Rectal smooth muscle tissue (tissue), 1 donor: Measurements from ENCODE around the gene SPACA5.
"Not testable (repeated sequence)": the region's sequence is repeated elsewhere in the genome, so short reads cannot be mapped to it uniquely, and the experiment has no call there.

Source experiments
- H3K27ac ChIP-seq: one replicate; pipeline ENCODE4 v1.7.0; 2013; ENCODE audit warnings: low read depth, low read length, inconsistent platforms
- H3K27me3 ChIP-seq: one replicate; pipeline ENCODE4 v1.7.0; 2013; ENCODE audit warnings: low read length; ENCODE audit not compliant: control insufficient read depth, insufficient read depth
- H3K36me3 ChIP-seq: one replicate; pipeline ENCODE4 v1.7.0; 2013; ENCODE audit warnings: low read length; ENCODE audit not compliant: control insufficient read depth, insufficient read depth
- H3K4me1 ChIP-seq: one replicate; pipeline ENCODE4 v1.7.0; 2013; ENCODE audit warnings: low read length; ENCODE audit not compliant: control insufficient read depth, insufficient read depth
- H3K4me3 ChIP-seq: one replicate; pipeline ENCODE4 v1.7.0; 2013; ENCODE audit warnings: low read length
- H3K9ac ChIP-seq: one replicate; pipeline ENCODE4 v1.7.0; 2013; ENCODE audit warnings: low read length

Gene SPACA5

GRCh38 chrX:48027545-48027944 lies 20.8 kb downstream of the SPACA5 start:
- H3K9ac ChIP-seq, H3K4me1 ChIP-seq, H3K4me3 ChIP-seq, H3K36me3 ChIP-seq, H3K27ac ChIP-seq, H3K27me3 ChIP-seq: not testable (repeated sequence)

DNA sequence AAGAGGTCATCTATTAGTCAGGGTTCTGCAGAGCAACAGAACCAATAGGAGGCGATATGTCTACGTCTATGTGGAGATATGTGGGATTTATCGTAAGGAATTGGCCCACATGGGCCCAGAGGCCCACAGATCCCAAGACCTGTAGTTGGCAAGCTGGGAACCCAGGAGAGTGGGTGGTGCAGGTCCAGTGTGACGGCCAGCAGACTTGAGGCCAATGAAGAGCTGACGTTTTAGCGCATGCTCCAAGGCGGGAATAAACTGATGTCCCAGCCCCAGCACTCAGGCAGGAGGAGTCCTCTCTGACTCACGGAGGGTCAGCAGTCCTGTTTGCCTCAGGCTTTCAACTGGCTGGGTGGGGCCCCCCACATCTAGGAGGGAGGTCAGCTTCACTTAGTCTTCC lies 21.3 kb downstream of the SPACA5 start:
- Histone ChIP-seq H3K4me3 (no peak overlapping the region), H3K4me1 (peaks cover 2% of the 10 kb centered on the region), H3K9ac (no peak overlapping the region), H3K27ac (no peak overlapping the region), H3K36me3 (no peaks in the 10 kb centered on the region), H3K27me3 (no peaks in the 10 kb centered on the region)

DNA sequence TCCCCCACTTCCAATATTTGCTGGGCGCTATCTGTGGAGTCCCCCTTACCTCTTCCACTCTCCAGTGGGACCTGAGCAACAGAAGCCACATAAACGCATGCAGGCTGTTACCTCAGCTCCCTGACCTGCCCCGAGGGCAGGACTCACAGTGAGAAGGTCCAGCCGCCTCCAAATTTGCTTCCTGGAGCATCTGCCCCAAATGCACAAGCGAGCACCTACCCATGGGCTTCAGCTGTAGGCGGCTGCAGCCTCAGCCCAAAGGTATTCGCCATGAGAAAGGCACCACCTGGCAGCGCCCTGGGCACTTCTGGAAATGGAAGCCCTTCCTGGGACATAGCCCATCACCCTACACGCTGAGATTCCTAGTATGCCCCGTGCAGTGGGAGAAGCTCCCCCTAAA lies 23.4 kb downstream of the SPACA5 start:
- peaks cover 2% of the 10 kb centered on the region for H3K4me1 ChIP-seq
- H3K36me3 ChIP-seq: no peaks in the 10 kb centered on the region
- no peaks in the 10 kb centered on the region for H3K27me3 ChIP-seq
- H3K4me3 ChIP-seq: no peak overlapping the region
- H3K27ac ChIP-seq: no peak overlapping the region
- H3K9ac ChIP-seq: no peak overlapping the region

DNA sequence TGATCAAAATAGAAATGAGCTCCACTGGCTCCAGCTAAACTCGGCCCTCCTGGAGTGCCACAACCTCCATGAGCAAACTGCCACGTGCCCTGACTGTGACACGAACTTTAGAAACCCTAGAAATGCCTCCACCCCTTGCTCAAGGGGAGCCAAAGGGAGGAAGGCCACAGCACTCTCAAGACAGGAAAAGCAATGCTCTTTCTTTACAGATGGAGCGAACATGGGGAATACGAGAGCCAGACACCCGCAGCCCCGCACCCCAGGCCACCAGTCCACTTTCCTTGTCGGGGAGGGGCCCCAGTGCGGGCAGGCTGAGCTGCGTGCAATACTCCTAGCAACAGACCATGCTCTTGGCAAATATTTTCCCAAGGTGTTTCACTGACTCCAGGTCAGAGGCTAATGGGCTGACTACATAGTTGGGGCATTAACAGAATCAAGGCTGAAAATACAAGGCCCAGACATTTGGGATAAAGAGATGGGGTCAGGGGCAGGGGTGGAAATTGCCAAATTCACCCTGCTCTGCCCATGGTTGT lies 23.9 kb downstream of the SPACA5 start:
- H3K36me3 ChIP-seq, H3K27ac ChIP-seq, H3K4me1 ChIP-seq, H3K4me3 ChIP-seq, H3K9ac ChIP-seq, H3K27me3 ChIP-seq: not testable (repeated sequence)

- Histone ChIP-seq H3K36me3 (no peaks in the 10 kb centered on the region), H3K27me3 (no peaks in the 10 kb centered on the region), H3K9ac (no peak overlapping the region), H3K27ac (no peak overlapping the region), H3K4me3 (no peak overlapping the region), H3K4me1 (no peaks in the 10 kb centered on the region)
These were observed 29.1 kb downstream of the SPACA5 start for GRCh38 chrX:48035891-48036290.

DNA sequence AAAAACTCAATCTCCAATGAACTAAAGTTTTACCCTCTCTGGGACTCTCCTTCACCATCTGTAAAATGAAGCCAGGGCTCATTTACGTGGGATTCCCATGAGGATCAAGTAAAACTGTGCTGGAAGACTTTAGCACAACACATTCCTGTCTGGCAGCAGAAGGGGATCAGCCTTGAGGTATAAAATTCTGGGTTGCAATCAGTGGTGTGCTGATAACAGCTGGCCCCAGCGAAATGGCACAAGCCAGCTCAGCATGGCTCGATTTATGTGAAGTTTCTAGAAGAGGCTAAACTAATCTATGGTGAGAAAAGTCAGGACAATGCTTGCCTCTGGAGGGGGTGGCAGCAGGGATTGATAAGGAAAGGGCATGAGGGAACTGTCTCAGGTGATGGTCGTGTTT lies 36.3 kb downstream of the SPACA5 start:
- Histone ChIP-seq H3K4me1 (no peaks in the 10 kb centered on the region), H3K27me3 (no peaks in the 10 kb centered on the region), H3K9ac (no peak overlapping the region), H3K27ac (no peak overlapping the region), H3K4me3 (no peak overlapping the region), H3K36me3 (no peaks in the 10 kb centered on the region)

DNA sequence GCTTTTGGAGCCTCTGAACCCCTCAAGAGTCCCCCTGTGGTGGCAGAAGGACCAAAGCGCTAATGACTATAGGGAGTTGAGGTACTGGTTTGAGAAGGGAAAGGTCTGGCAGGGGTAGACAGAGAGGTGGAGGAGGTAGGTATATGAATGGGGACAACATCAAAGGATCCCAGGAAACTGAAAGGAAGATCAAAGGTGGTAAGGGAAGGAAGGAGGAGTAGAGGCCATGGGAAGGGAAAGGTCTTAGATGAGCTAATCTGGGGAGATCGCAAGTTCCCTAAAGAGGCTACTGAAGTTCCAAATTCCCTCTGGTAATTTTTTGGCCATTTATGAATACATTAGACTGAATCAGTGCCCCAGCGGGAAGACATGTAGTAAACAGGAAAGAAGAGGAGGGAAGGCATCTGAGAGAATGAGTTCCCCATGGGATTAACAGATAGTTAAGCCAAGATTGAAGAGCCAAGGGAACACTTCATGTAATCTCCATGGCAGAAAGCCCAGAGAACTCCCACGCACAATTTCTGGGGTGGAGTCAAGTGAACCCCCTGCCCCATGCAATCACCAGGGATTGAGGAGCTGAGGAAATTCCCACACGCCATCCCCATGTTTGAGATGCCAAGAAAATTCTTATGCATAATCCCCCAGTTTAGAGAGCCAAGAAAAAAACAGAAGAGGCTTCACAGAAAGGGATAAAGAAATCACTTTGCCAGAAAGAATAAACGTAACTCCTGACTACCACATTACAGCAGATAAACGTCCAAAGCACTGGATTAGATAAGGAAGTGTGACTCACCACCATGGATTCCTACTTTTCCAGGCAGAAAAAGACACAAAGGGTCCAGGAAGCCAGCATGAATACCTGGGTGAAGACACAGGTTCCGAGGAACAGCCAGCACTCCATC lies 38.9 kb downstream of the SPACA5 start:
- Histone ChIP-seq H3K9ac (no peak overlapping the region), H3K27ac (no peak overlapping the region), H3K4me3 (no peak overlapping the region), H3K27me3 (no peaks in the 10 kb centered on the region), H3K4me1 (no peaks in the 10 kb centered on the region), H3K36me3 (no peaks in the 10 kb centered on the region)

DNA sequence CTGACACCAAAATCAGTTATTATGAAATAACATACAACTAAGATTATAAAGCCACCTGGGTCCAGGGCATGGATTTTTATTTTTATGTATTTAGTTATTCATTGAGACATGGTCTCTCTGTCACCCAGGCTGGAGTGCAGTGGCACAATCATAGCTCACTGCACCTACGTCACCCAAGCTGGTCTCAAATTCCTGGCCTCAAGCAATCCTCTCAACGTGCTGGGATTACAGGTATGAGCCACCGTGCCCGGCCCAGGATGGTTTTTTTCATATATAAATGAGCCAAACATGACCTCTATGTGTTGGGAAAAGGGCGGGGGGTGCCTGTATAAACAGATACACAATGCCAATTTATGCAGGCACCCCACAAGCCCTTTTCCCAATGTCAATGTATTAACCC lies 40.1 kb downstream of the SPACA5 start:
- Histone ChIP-seq H3K4me1 (no peaks in the 10 kb centered on the region), H3K36me3 (no peaks in the 10 kb centered on the region), H3K27ac (no peak overlapping the region), H3K9ac (no peak overlapping the region), H3K4me3 (no peak overlapping the region), H3K27me3 (no peaks in the 10 kb centered on the region)

DNA sequence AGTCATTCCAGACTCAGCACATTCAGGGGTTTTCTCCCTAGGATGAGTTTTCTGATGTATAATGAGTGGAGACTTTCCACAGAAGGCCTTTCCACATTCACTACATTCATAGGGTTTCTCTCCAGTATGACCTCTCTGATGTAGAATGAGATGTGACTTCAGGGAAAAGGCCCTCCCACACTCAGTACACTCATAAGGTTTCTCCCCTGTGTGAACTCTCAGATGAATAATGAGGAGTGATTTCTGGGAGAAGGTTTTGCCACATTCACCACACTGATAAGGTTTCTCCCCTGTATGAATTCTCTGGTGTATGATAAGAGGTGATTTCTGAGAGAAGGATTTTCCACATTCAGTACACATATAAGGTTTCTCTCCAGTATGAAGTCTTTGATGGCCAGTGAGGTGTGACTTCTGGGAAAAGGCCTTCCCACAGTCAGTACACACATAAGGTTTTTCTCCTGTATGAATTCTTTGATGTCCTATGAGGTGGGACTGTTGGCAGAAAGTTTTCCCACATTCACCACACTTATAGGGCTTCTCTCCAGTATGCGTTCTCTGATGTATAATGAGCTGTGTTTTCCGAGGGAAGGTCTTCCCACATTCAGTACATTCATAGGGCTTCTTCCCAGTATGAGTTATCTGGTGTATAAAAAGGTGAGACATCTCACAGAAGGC lies 52.0 kb downstream of the SPACA5 start:
- Histone ChIP-seq H3K27me3 (no peaks in the 10 kb centered on the region), H3K9ac (no peak overlapping the region), H3K36me3 (no peaks in the 10 kb centered on the region), H3K4me3 (no peak overlapping the region), H3K4me1 (no peaks in the 10 kb centered on the region), H3K27ac (no peak overlapping the region)

DNA sequence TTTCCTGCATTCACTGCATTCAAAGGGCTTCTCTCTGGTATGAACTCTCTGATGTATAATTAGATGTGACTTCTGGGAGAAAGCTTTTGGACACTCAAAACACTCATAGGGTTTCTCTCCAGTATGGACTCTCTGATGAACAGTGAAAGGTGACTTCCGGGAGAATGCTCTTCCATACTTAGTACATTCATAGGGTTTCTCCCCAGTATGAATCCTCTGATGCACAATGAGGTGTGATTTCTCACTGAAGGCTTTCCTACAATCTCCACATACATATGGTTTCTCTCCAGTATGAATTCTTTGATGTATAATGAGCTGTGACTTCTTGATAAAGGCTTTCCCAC lies 52.5 kb downstream of the SPACA5 start:
- Histone ChIP-seq H3K4me3 (no peak overlapping the region), H3K27ac (no peak overlapping the region), H3K27me3 (no peaks in the 10 kb centered on the region), H3K36me3 (no peaks in the 10 kb centered on the region), H3K9ac (no peak overlapping the region), H3K4me1 (no peaks in the 10 kb centered on the region)
